GM18507 (cell line): ENCODE data around the gene ADRB1.

Experiments used
- DNase-seq: peaks from one replicate; pipeline ENCODE4 v3.0.0; 2011; ENCODE audit warnings: low read depth; ENCODE audit not compliant: insufficient read length; ENCODE audit errors: extremely low spot score
- FAIRE-seq: peaks from 2 replicates; lab custom pipeline; 2011; peaks lifted over from hg19 to GRCh38; lab: Jason Lieb, UNC

ADRB1 gene

DNA sequence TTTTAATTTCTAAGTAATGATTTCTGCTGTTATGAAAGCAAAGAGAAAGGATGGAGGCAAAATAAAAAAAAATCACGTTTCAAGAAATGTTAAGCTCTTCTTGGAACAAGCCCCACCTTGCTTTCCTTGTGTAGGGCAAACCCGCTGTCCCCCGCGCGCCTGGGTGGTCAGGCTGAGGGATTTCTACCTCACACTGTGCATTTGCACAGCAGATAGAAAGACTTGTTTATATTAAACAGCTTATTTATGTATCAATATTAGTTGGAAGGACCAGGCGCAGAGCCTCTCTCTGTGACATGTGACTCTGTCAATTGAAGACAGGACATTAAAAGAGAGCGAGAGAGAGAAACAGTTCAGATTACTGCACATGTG, 2.4 kb downstream of the ADRB1 start:
- FAIRE-seq (no peak), DNase-seq (no peak)

DNA sequence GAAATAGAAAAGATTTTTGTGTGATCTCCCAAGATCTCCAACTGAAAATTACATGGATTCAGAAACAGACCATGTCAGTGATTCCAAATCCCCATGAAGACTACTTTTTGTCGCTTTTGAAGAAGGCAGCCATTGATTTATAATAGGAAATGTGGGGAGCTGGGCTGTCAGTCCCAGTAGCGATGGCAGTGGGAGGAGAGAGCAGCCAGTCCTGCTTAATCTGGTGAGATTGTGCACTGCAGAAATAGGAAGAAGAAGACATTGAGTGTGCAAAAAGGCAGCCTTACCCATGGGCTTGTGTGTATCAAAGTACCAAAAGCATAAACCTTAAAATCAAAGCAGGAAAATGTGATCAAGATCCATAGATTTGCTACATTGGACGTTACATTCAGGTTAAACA, 4.8 kb downstream of the ADRB1 start:
- FAIRE-seq (no peak), DNase-seq (no peak)

DNA sequence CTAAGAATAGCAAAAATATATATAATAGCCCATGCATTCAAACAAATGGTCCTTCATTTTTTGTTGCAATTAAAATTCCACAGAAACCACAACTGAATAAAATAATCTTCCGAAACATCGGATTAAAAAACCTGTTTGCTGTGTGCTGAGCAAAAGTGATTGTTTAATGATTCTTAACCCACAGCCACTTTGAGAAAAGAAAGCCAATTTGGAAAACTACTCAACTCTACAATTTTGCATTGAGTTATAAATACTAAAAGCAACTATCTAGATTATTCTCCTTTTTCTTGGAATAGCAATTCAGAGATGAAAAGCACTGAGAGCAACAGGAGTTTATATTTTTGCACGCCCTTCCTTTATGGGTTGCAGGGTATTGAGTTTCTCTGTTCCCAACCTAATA, 8.0 kb downstream of the ADRB1 start:
- DNase-seq (no peak), FAIRE-seq (no peak)

DNA sequence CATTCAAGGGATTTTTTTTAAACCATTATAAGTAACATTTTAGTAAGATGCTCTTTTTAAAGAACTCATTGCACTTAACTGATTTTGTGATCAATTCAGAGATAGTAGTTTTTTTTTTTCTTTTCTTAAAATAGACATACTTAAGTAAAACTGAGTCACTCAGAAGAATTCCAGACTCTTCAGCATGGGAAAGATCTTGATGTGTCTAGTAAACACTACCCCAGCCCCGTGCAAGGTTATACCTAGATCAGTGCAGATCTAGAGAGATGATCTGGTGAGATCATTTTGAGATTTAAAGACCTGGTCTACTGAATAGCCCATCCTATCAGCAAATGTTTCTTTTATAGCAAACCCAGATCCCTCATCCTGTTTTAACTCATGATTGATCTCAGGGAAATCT, 8.6 kb downstream of the ADRB1 start:
- no peak for FAIRE-seq
- DNase-seq = no peak

DNA sequence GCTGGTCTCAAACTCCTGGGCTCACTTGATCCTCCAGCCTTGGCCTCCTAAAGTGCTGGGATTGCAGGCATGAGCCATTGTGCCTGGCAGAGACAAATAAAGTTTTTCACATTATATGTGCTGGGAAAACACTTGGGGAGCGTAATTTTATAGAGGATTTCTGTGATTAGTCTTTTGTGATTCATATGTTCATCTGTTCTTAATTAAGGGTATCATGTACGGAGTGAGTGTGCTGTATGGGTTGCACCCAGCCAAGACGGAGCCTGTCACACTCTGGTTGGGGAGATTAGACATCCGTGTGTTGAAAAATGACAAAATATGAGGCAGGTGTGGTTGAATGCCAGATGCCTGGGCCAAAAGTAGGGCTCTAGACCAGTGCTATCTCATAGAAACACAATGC, 10.3 kb downstream of the ADRB1 start:
- DNase-seq = no peak
- no peak for FAIRE-seq

DNA sequence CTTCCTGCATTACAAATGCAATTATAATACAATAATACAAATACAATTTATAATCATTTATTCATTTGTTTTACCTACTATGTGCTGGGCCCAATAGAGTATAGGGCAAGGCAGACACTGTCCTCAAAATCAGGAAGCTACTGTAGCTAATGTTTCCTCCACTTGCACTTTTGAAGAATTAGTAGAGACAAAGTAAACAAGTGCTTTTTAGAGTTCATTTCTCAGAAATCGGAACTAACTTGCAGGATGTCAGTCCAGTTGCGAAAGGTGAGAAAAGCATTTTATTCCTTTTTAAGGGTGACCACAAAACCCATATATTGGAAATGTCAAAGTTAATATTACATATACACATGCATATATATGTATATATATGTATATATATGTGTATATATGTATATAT, 14.2 kb downstream of the ADRB1 start:
- no peak for DNase-seq
- no peak for FAIRE-seq

DNA sequence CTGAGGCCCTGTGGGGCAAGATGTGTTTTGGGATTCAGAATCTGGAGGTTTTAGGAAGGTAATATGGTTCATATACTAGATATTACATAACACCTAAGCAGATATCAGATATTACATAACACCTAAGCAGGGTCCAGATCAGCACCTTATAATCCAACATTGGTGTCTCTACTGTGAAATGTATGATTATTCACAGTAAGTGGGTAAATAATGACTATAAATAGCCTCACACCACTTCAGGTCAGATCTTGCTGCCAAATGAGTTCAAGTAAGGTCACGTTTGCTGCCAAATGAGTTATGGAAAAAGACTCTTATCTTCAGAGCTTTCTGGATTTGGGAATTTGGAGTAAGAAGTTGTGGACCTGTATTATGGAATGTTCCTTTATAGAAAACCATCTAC, 14.6 kb downstream of the ADRB1 start:
- no peak for FAIRE-seq
- no peak for DNase-seq

DNA sequence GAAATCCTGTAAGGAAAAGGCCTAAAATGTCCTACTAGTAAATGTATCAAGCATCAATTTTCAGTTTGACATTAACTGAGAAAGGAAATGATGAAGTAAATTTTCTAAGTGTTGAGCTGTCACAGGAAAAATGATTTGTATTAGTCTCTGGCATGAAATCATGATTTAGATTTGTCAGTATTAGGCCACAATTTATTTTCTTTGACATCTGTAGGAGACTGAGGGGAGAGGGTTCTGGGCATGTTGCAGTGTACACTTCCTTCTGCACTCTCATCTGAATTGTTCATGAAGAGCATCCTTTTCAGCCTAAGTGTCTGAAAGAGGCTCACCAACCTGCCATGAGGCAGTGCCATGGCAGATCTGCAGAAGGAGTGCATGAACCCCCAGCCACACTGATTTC, 15.9 kb downstream of the ADRB1 start:
- DNase-seq (no peak), FAIRE-seq (no peak)

DNA sequence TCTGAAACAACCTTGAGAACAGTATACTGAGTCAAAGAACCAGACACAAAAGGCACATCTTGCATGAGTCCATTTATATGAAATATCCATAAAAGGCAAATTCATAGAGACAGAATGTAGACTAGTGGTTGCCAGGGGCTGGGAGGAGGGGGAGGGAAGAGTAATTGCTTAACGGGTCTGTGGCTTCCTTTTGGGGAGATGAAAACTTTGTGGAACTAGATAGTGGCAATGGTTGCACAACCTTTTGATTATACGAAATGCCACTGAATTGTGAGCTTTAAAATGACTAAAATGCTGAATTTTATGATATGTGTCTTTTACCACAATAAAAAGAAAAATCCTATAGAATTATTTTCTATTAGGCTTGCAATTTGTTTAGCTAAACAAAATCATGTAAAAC, 16.8 kb downstream of the ADRB1 start:
- DNase-seq (no peak), FAIRE-seq (no peak)

DNA sequence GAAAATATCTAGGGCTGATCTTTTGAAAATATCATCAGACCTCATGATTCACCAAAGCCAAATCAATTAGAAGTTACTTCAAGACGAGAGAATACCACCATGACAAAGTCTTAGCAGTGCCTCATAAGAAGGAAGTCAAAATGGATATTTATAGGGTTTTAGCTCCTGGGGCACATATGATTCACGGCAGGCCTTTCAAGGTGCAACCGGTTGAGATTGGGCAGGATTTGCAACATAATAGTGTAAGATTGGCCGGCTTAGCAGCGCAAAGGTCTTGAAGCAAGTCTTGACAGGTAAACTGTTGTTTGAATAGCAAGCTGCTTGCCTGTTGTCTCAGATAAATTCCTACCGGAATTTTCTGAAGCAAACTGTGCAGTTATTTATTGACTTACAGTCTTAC, 17.5 kb downstream of the ADRB1 start:
- DNase-seq (no peak), FAIRE-seq (no peak)

DNA sequence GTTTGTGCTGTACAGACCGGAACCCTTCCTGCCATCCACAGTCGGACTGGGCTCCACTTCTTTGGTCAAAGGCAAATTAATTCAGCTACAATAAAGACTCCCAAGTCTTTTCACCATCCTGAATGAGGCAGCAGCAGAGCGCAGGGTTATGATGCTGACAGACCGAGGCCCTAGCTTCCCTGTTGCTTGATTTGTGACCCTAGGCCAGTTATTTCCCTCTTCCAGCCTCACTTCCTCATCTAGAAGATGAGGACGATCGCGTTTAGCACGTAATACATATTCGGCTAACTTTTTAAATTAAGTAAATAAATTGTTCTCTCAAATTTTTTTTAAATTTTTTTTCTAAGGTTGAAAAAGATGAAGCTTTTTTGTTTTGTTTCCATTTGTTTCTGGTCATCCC, 18.1 kb downstream of the ADRB1 start:
- FAIRE-seq (no peak), DNase-seq (no peak)

DNA sequence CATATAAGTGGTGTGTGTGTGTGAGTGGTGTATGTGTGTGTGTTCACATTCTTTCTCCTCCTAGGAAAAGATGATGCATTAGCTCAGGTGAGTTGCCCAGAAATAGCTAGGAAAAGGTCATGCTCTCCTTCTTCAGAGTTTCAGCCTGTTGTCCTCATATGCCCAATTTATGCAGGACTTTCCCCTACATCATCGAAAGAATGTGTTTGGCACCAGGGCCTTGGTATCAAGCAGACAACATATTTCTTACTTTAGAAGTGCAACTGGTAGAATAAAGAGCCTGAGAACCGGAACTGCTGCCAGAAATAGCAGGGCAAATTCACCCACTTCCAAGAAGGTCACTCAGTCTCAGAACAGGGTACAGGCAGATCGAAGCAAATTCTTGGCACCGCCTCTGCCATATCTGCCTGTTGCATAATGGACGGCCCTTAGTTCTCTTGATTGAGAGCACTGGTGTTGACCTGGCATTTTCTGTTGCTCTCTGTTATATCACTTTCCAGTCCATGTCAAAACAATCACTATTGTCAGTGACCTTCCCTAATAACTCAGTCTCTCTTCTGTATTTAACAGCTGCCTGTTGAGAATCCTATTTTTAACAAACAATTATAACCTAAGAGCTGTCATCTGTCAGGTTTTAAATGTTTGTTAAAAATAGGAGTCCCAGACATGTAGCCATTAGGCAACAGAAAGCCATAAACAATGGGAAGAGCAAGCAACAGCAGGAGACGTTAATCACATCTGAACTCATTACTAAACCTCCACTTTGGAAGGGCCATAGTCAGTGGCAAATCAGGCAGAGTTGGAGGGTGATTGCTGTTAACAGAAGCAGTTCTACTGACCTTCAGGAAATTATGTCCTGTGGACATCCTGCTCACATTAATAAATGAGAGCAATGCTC, 20.7 kb downstream of the ADRB1 start:
- FAIRE-seq (no peak), DNase-seq (no peak)

DNA sequence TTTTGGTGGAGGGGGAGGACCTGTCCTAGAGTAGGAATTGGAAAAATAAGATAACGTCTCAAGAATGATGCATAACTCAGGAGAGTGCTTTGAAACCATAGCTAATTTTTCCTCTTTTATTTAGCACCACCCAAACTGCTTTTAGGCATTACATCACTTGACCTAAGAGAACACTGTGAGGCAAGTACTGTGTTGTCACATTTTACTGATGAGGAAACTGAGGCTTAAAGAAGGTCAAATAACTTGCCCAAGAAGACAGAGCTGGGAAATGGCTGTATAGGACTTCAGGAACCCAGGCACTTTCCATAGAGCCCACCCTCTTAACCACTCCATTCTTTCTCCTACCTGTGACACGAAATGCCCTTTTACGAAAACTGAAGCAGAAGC, 21.4 kb downstream of the ADRB1 start:
- DNase-seq = no peak
- FAIRE-seq = no peak

DNA sequence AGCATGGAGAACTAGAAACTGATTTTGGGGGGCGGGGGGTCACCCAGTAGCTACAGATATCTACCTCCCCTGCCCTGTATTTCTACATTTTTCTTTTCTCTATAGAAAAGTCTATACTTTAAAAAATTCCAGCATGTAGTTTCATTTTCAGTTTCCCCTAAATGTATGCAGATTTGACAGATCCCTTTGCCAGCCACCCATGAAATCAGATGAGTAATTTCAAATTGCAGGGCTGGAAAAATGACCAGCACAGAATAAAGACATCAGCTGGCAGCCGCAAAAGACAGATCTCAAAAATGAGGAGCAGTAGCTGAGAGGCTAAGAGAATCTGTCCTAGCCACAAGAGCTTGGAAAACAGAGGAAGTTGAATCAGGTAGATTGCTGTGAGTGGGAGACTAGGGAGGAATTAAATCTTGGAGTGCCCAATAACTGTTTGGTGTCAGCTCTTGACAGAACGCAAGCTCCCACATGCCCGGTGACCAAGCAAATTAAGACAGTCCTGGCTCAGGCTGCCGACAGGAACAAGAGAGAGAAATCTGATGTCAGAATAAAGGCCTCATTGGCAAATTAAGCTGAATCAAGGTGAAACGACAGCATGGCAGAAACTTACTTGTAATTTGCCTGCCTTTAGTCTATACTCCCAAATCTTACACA, 24.5 kb downstream of the ADRB1 start:
- FAIRE-seq = no peak
- no peak for DNase-seq

DNA sequence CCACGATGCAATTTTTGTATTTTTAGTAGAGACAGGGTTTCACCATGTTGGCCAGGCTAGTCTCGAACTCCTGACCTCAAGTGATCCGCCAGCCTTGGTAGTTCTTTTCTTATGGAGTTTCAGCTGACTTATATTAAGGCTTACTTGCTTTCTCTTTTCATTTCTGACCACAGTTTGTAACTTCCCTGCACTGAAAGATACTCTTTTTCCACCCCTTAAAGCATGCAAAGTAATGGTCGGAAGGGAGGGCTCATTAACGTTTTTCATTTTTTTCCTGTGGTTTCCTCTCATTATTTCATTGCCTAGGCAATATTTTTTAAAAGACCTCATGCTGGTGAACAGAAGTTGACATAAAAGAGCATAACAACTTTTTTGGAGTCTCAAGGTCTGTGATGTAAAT, 27.0 kb downstream of the ADRB1 start:
- no peak for DNase-seq
- FAIRE-seq = peak; percentile 71

DNA sequence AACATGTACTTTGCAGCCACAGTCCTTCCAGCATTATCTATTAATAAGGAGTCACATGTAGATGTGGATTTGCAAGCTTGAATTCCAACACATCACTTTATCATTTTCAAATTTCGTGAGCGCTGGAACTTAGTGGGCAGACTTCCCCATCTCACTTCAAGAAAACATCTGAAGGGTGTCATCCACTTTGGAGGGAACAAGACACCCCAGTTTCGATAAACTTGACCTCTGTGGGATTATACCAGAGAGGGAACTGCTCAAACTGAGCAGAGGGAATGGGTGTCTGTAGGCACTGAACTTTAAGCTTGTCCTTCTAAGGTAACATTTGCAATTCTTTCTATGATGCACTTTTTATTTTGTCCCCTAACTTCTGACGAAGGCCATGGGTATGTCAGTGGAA, 27.5 kb downstream of the ADRB1 start:
- FAIRE-seq = no peak
- no peak for DNase-seq

DNA sequence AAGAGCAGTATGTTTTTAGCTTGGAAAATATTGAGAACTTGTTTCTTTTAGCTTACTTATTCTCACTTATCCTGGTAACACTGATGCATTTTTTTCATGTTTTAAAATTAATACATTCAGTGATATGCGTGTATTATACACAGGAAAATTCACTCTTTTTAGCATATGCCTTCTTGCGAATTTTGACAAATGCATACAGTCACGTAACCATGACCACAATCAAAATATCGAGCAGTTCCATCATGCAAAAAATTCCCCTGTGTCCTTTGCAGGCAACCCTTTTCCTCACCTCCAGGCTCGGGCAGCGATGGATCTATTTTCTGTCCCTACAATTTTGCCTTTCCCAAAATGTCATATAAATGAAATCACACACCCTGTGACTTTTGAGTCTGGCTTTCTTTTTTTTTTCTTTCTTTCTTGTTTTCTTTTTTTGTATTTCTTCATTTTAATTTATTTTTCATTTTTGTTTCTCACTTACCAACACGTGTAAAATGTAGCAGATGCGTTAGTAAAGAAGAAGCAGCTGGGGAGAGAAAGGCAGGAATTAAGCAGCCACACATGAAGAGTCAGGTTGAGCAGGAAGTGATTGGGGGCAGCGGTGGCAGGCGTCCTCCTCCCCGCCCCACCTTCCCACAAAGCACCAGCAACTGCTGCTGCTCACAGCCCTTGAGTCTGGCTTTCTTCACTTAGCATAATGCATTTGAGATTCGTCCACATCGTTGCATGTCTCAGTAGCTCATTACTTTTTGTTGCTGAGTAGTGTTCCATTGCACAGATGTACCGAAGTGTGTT, 29.9 kb downstream of the ADRB1 start:
- DNase-seq = no peak
- peak; percentile 67 for FAIRE-seq

DNA sequence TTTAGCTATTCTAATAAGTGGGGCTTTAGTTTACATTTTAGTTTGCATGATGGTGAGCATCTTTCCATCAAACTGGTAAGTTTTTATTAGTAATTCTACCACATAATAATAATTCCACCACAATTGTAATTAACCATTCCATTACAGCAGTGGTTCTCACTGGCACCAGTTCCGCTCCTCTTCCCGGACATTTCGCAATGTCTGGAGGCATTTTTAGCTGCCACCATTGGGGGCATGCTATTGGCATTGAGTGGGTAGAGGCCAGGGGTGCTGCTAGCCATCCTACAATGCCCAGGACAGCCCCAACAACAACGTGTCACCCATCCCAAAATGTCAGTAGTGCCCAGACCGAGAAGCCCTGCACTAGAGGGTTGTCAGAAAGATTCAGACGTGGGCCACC, 31.4 kb downstream of the ADRB1 start:
- no peak for FAIRE-seq
- no peak for DNase-seq

DNA sequence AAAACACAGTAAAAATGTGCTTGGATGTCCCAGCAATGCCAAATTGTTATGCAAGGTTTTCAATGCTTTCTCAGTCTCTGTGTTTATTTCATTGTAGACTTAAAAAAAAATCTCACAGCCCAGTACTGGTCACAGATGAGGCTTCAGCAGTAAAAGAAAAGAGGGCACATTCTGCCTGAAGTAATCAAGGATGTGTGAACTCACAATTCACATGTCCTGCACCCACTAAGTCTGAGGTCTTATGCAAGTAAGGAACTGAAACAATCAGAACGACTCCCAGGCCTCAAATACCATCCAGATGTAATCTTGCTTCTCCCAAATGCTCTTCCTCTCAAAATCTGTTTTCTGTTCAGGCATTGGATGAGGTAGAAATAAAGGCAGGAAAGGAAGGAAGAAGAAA, 33.7 kb downstream of the ADRB1 start:
- FAIRE-seq (no peak), DNase-seq (no peak)

DNA sequence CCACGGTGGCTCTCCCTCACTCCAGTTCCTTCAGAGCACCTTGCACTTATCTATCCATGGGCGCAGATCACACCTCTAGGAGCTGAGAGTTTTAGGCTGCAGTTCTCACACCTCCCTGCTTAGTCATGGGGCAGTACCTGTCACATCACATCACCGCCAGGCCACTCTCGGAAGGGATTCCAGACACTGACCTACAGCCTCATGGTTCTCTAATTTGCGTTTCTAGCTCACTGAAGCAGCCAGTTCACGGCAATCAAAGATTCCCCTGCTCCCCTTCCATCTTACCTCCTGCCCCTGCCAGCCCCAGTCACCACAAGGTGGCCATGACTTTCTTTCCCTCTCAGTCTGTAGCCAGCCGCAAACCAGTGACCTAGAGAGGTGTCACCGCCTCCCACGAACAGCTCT, 34.2 kb downstream of the ADRB1 start:
- FAIRE-seq = peak; percentile 66

DNA sequence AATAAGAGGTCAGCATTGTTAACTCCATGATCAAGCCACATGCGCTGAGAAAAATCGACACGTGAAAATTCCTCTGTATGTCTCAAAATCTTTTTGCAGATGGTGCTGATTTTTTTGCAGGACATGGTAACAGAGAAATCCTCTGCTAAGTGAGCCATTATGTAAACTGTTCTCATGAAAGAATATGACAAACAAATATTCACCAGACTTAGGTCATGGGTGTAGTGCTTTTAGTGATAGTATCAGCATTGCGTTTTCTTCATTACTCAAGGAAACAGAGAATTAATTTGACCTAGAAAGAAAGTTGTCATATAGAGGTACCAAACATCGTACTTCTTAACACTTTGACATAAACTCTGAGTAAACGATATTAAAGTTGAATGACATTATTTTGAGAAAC, 34.7 kb downstream of the ADRB1 start:
- DNase-seq (no peak), FAIRE-seq (no peak)

More for the DNA sequence above, 34.2 kb downstream of the ADRB1 start:
- DNase-seq = no peak
